ENCODE results near the gene RXRA. TPM values are rescaled to one million over a fixed set of nuclear protein-coding genes. Genes with fewer than 3 reads are reported as not detected.

RXRA gene
- total RNA-seq, 2 donors from 2014 or later = 34.5 to 50.8 TPM

GRCh38 chr9:134407121-134407779, 81.0 kb downstream of the RXRA start:
- Histone ChIP-seq H3K9me3 (no peaks in the 10 kb centered on the region), H3K27me3 (no peaks in the 10 kb centered on the region), H3K4me1 (peaks cover 5 to 100% of the 10 kb centered on the region in 2 donors), H3K4me3 (peak overlapping the region in 1 of 2 donors; percentile 27), H3K36me3 (peaks cover 10% of the 10 kb centered on the region), H3K27ac (peak overlapping the region; percentile 78 to 87)
- DNase-seq (ENCODE audit: low spot score) = peak; percentile 91
- no peak for TF ChIP-seq CTCF (IDR thresholded peaks at IDR 0.05)

GRCh38 chr9:134408389-134408788, 82.1 kb downstream of the RXRA start:
- peaks cover 10% of the 10 kb centered on the region for H3K36me3 ChIP-seq
- peak in 1 of 2 donors; percentile 61 for TF ChIP-seq CTCF (IDR thresholded peaks at IDR 0.05)
- H3K4me1 ChIP-seq = peaks cover 5 to 100% of the 10 kb centered on the region in 2 donors
- H3K4me3 ChIP-seq = no peak overlapping the region
- peak overlapping the region; percentile 78 to 87 for H3K27ac ChIP-seq
- no peaks in the 10 kb centered on the region for H3K27me3 ChIP-seq
- H3K9me3 ChIP-seq = no peaks in the 10 kb centered on the region
- DNase-seq (ENCODE audit: low spot score) = no peak

GRCh38 chr9:134408939-134409737, 82.9 kb downstream of the RXRA start:
- Histone ChIP-seq H3K27me3 (no peaks in the 10 kb centered on the region), H3K9me3 (no peaks in the 10 kb centered on the region), H3K4me3 (no peak overlapping the region), H3K27ac (peak overlapping the region; percentile 78 to 87), H3K36me3 (peaks cover 10% of the 10 kb centered on the region), H3K4me1 (peaks cover 5 to 100% of the 10 kb centered on the region in 2 donors)
- DNase-seq (ENCODE audit: low spot score) = no peak
- no peak for TF ChIP-seq CTCF (IDR thresholded peaks at IDR 0.05)

- H3K4me1 ChIP-seq = peaks cover 5 to 100% of the 10 kb centered on the region in 2 donors
- peaks cover 10% of the 10 kb centered on the region for H3K36me3 ChIP-seq
- no peak for DNase-seq (ENCODE audit: low spot score)
- no peak for TF ChIP-seq CTCF (IDR thresholded peaks at IDR 0.05)
- H3K9me3 ChIP-seq = no peaks in the 10 kb centered on the region
- no peak overlapping the region for H3K4me3 ChIP-seq
- no peaks in the 10 kb centered on the region for H3K27me3 ChIP-seq
- H3K27ac ChIP-seq = peak overlapping the region in 1 of 2 donors; percentile 87
Measured at GRCh38 chr9:134410071-134410834, 84.0 kb downstream of the RXRA start.

- peaks cover 10% of the 10 kb centered on the region for H3K36me3 ChIP-seq
- peak overlapping the region; percentile 19 to 87 for H3K27ac ChIP-seq
Measured at GRCh38 chr9:134410835-134411217, 84.6 kb downstream of the RXRA start.

More at GRCh38 chr9:134410835-134411217, 84.6 kb downstream of the RXRA start:
- peaks cover 5 to 100% of the 10 kb centered on the region in 2 donors for H3K4me1 ChIP-seq
- no peak for DNase-seq (ENCODE audit: low spot score)
- H3K4me3 ChIP-seq = no peak overlapping the region
- TF ChIP-seq CTCF (IDR thresholded peaks at IDR 0.05) = no peak
- H3K9me3 ChIP-seq = no peaks in the 10 kb centered on the region
- H3K27me3 ChIP-seq = no peaks in the 10 kb centered on the region

Data from right atrium auricular region (tissue), 2 donors.